K562 (cell line): ENCODE results near the gene CEP162. TPM values are rescaled to one million over a fixed set of nuclear protein-coding genes. Genes with fewer than 3 reads are reported as not detected.

Experiments used
- CBX1 ChIP-seq: sonication (generic); IDR thresholded peaks from 2 replicates; pipeline ENCODE4 v1.6.1; 2016; ENCODE audit warnings: antibody characterized with exemption, low read depth, mild to moderate bottlenecking
- CREM ChIP-seq: IDR thresholded peaks from 2 replicates; pipeline ENCODE4 v1.6.1; 2014; ENCODE audit warnings: antibody characterized with exemption, low read depth
- DLX4 ChIP-seq: fragments of 250-450 bp; sonication (Bioruptor Pico); IDR thresholded peaks from 2 replicates; pipeline ENCODE4 v1.6.1; 2021; ENCODE audit warnings: mild to moderate bottlenecking
- ERF ChIP-seq: fragments of 450-650 bp; formaldehyde crosslinking; IDR thresholded peaks from 2 replicates; pipeline ENCODE4 v1.4.0; 2020; ENCODE audit warnings: mild to moderate bottlenecking, mixed read lengths
- KDM4B ChIP-seq, 2 experiments: fragments of 450-650 bp in 1 of 2; sonication (generic) in 1 of 2; IDR thresholded peaks; 2 replicates each; pipeline ENCODE4 v1.6.1; 2016 to 2017; ENCODE audit warnings: borderline replicate concordance in 2 of 2, antibody characterized with exemption in 1 of 2, low read depth in 1 of 2, mild to moderate bottlenecking in 1 of 2
- KLF16 ChIP-seq: IDR thresholded peaks from 2 replicates; pipeline ENCODE4 v1.6.1; 2016; ENCODE audit warnings: antibody characterized with exemption
- PRMT5 ChIP-seq: sonication (generic); formaldehyde crosslinking; IDR thresholded peaks from 2 replicates; pipeline ENCODE4 v1.5.0; 2020; ENCODE audit warnings: missing genetic modification reagents
- RUNX1 ChIP-seq: sonication (generic); IDR thresholded peaks from 2 replicates; pipeline ENCODE4 v1.6.1; 2016; ENCODE audit warnings: antibody characterized with exemption, low read depth
- SIN3B ChIP-seq: fragments of 450-650 bp; IDR thresholded peaks from 2 replicates; pipeline ENCODE4 v1.6.1; 2017; ENCODE audit warnings: low read depth, mild to moderate bottlenecking, moderate library complexity
- SMC3 ChIP-seq: conservative IDR thresholded peaks from 2 replicates; pipeline ENCODE4 v1.6.1; 2011; ENCODE audit warnings: low read depth, low read length, improper control_type of control experiment; ENCODE audit not compliant: insufficient read depth
- SPI1 ChIP-seq: IDR thresholded peaks from 2 replicates; pipeline ENCODE4 v1.6.1; 2011; ENCODE audit warnings: low read depth, low read length, control low read depth, borderline replicate concordance
- TAF9B ChIP-seq: fragments of 450-650 bp; IDR thresholded peaks from 2 replicates; pipeline ENCODE4 v1.6.1; 2018; ENCODE audit warnings: mild to moderate bottlenecking; ENCODE audit not compliant: partially characterized antibody
- TBL1XR1 ChIP-seq, 2 experiments: IDR thresholded peaks; 2 replicates each; pipeline ENCODE4 v1.6.1; 2012; ENCODE audit warnings: improper control_type of control experiment in 2 of 2, low read length in 2 of 2, mild to moderate bottlenecking in 1 of 2
- XRCC3 ChIP-seq: fragments of 450-650 bp; IDR thresholded peaks from 2 replicates; pipeline ENCODE4 v1.6.1; 2017; ENCODE audit warnings: mild to moderate bottlenecking, moderate library complexity
- ZBTB17 ChIP-seq: fragments of 450-650 bp; formaldehyde crosslinking; IDR thresholded peaks from 2 replicates; pipeline ENCODE4 v1.4.0; 2020; ENCODE audit warnings: mild to moderate bottlenecking
- ZNF699 ChIP-seq: fragments of 250-450 bp; sonication (Bioruptor Pico); IDR thresholded peaks from 2 replicates; pipeline ENCODE4 v1.8.0; 2021; ENCODE audit warnings: mild to moderate bottlenecking, moderate library complexity; ENCODE audit not compliant: insufficient replicate concordance
- ZNF766 ChIP-seq: fragments of 200-800 bp; sonication (Bioruptor generic); conservative IDR thresholded peaks from 2 replicates; pipeline ENCODE4 v1.6.1; 2016; ENCODE audit warnings: missing genetic modification characterization, missing compliant biosample characterization
- polyA plus RNA-seq, 8 experiments: library from polyadenylated mRNA; depleted of rRNA in 4 of 8; stranded (reverse) in 5 of 8; unstranded in 3 of 8; fragments of >200 nt; fragmentation: Nextera tagmentation in 2 of 8; fragmentation: Illumina TruSeq in 1 of 8; extraction: Ambion mirVana in 2 of 8; extraction: Trizol in 1 of 8; gene quantifications; 2 replicates each; pipeline versions ENCODE4 v1.2.1 to v1.2.3, GENCODE V29; 2011 to 2014; ENCODE audit warnings: inconsistent platforms in 1 of 8, missing spikeins in 1 of 8
- total RNA-seq, 7 experiments: library from RNA; depleted of rRNA in 6 of 7; stranded (reverse); fragments of >200 nt in 6 of 7; fragmentation: Illumina TruSeq in 2 of 7; extraction: Trizol in 2 of 7; gene quantifications; 2 replicates each; pipeline versions ENCODE4 v1.2.1 to v1.2.3, GENCODE V29; 2011 to 2021; ENCODE audit warnings: low replicate concordance in 1 of 7
- TF ChIP-seq, protein P1 (sequence below), 2 experiments: fragments of 450-650 bp in 1 of 2; sonication (generic) in 1 of 2; formaldehyde crosslinking in 1 of 2; IDR thresholded peaks in 1 of 2; conservative IDR thresholded peaks in 1 of 2; 2 replicates each; pipeline versions ENCODE4 v1.6.1 to v1.8.1; 2016 to 2023; ENCODE audit warnings: mild to moderate bottlenecking in 2 of 2, moderate library complexity in 2 of 2, inconsistent platforms in 1 of 2, missing genetic modification reagents in 1 of 2
- TF ChIP-seq, protein P2 (sequence below): sonication (generic); formaldehyde crosslinking; IDR thresholded peaks from 2 replicates; pipeline ENCODE4 v1.8.1; 2022; ENCODE audit warnings: missing genetic modification reagents
- TF ChIP-seq, protein P3 (sequence below): sonication (generic); formaldehyde crosslinking; IDR thresholded peaks from 2 replicates; pipeline ENCODE4 v1.5.0; 2020; ENCODE audit warnings: missing genetic modification reagents
- TF ChIP-seq, protein P4 (sequence below): fragments of 250-450 bp; sonication (Bioruptor Pico); IDR thresholded peaks from 2 replicates; pipeline ENCODE4 v1.4.0; 2020; ENCODE audit warnings: mild to moderate bottlenecking, moderate library complexity

CEP162 gene
- total and polyA plus RNA-seq, 9 of the 15 experiments (the other 6 are each of a cell fraction or from before 2014, with no cell fraction given) = 3.9 to 8.6 (median 6.7) TPM

- TF ChIP-seq TBL1XR1 (IDR thresholded peaks at IDR 0.05; ENCODE audit: low read length in 2 of 2) (peak; percentile 80 to 97; a peak in 3 of 4 replicates), ZNF699 (CRISPR knock-in tag) (no peak), KLF16 (peak; percentile 99), SPI1 (no peak), KDM4B (IDR thresholded peaks at IDR 0.05; ENCODE audit: borderline replicate concordance in 2 of 2, low read depth in 1 of 2) (no peak), SIN3B (no peak), RUNX1 (peak; percentile 62; the same call in 1 of the 2 replicates), ERF (CRISPR knock-in tag) (0 out of 2 replicates have a peak, but pooled peaks have one; percentile 7), TAF9B (peak; percentile 69), CBX1 (no peak), CREM (peak; percentile 92), SMC3 (no peak), PRMT5 (no peak), DLX4 (CRISPR knock-in tag) (no peak), XRCC3 (no peak), ZBTB17 (CRISPR knock-in tag) (peak; percentile 61; the same call in 1 of the 2 replicates), ZNF766 (CRISPR knock-in tag) (peak; percentile 82)
- TF ChIP-seq, protein P1, sequence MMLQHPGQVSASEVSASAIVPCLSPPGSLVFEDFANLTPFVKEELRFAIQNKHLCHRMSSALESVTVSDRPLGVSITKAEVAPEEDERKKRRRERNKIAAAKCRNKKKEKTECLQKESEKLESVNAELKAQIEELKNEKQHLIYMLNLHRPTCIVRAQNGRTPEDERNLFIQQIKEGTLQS (IDR thresholded peaks at IDR 0.05) = peak; percentile 98
- TF ChIP-seq, protein P1 (CRISPR knock-in tag; conservative IDR thresholded peaks at IDR 0.05) = peak; percentile 95
- TF ChIP-seq, protein P2, sequence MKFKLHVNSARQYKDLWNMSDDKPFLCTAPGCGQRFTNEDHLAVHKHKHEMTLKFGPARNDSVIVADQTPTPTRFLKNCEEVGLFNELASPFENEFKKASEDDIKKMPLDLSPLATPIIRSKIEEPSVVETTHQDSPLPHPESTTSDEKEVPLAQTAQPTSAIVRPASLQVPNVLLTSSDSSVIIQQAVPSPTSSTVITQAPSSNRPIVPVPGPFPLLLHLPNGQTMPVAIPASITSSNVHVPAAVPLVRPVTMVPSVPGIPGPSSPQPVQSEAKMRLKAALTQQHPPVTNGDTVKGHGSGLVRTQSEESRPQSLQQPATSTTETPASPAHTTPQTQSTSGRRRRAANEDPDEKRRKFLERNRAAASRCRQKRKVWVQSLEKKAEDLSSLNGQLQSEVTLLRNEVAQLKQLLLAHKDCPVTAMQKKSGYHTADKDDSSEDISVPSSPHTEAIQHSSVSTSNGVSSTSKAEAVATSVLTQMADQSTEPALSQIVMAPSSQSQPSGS (CRISPR knock-in tag) = no peak
- TF ChIP-seq, protein P3, sequence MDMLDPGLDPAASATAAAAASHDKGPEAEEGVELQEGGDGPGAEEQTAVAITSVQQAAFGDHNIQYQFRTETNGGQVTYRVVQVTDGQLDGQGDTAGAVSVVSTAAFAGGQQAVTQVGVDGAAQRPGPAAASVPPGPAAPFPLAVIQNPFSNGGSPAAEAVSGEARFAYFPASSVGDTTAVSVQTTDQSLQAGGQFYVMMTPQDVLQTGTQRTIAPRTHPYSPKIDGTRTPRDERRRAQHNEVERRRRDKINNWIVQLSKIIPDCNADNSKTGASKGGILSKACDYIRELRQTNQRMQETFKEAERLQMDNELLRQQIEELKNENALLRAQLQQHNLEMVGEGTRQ (CRISPR knock-in tag) = no peak
- TF ChIP-seq, protein P4, sequence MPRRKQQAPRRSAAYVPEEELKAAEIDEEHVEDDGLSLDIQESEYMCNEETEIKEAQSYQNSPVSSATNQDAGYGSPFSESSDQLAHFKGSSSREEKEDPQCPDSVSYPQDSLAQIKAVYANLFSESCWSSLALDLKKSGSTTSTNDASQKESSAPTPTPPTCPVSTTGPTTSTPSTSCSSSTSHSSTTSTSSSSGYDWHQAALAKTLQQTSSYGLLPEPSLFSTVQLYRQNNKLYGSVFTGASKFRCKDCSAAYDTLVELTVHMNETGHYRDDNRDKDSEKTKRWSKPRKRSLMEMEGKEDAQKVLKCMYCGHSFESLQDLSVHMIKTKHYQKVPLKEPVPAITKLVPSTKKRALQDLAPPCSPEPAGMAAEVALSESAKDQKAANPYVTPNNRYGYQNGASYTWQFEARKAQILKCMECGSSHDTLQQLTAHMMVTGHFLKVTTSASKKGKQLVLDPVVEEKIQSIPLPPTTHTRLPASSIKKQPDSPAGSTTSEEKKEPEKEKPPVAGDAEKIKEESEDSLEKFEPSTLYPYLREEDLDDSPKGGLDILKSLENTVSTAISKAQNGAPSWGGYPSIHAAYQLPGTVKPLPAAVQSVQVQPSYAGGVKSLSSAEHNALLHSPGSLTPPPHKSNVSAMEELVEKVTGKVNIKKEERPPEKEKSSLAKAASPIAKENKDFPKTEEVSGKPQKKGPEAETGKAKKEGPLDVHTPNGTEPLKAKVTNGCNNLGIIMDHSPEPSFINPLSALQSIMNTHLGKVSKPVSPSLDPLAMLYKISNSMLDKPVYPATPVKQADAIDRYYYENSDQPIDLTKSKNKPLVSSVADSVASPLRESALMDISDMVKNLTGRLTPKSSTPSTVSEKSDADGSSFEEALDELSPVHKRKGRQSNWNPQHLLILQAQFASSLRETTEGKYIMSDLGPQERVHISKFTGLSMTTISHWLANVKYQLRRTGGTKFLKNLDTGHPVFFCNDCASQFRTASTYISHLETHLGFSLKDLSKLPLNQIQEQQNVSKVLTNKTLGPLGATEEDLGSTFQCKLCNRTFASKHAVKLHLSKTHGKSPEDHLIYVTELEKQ (CRISPR knock-in tag) = no peak
These were observed 42.7 kb upstream of the CEP162 start (continued) for GRCh38 chr6:84269947-84270733.
